ENCODE results near the gene GAL. TPM values are rescaled to one million over a fixed set of nuclear protein-coding genes. Genes with fewer than 3 reads are reported as not detected.
"Not testable (repeated sequence)": the region's sequence is repeated elsewhere in the genome, so short reads cannot be mapped to it uniquely, and the experiment has no call there.

GAL gene
- total RNA-seq = not detected

GRCh38 chr11:68684385-68685356 is at the start of gene GAL:
Gene GAL, plus strand, starts transcription at chr11:68684544. Its CDS starts 380 bp downstream, at chr11:68684924.
- Histone ChIP-seq H3K4me3 (peak within 1 kb of the TSS in 1 of 2 donors; percentile 41), H3K27me3 (peaks cover 10 to 22% of the 10 kb centered on the region in 2 donors), H3K36me3 (no peaks in the 10 kb centered on the region), H3K4me1 (peaks cover 0 to 18% of the 10 kb centered on the region in 2 donors), H3K9me3 (no peaks in the 10 kb centered on the region), H3K27ac (no peak within 1 kb of the TSS)
- TF ChIP-seq CTCF (IDR thresholded peaks at IDR 0.05) = no peak
- DNase-seq (ENCODE audit: low spot score) = no peak

GRCh38 chr11:68634606-68635005 is 49.7 kb upstream of the GAL start:
- not testable (repeated sequence) for H3K36me3 ChIP-seq; H3K4me3 ChIP-seq; H3K4me1 ChIP-seq; H3K27me3 ChIP-seq; H3K27ac ChIP-seq; DNase-seq (ENCODE audit: low spot score); H3K9me3 ChIP-seq

- not testable (repeated sequence) for H3K27me3 ChIP-seq; DNase-seq (ENCODE audit: low spot score); H3K9me3 ChIP-seq; H3K27ac ChIP-seq; H3K36me3 ChIP-seq; H3K4me3 ChIP-seq; H3K4me1 ChIP-seq
Observed at GRCh38 chr11:68635172-68635571, 49.2 kb upstream of the GAL start.

GRCh38 chr11:68635883-68636282 is 48.5 kb upstream of the GAL start:
- not testable (repeated sequence) for H3K36me3 ChIP-seq, H3K27me3 ChIP-seq

GRCh38 chr11:68639322-68639721 is 45.0 kb upstream of the GAL start:
- H3K27ac ChIP-seq; H3K36me3 ChIP-seq; DNase-seq (ENCODE audit: low spot score); H3K4me1 ChIP-seq; H3K27me3 ChIP-seq; H3K9me3 ChIP-seq; H3K4me3 ChIP-seq: not testable (repeated sequence)

More at GRCh38 chr11:68635883-68636282, 48.5 kb upstream of the GAL start:
- H3K9me3 ChIP-seq; H3K27ac ChIP-seq; H3K4me1 ChIP-seq; DNase-seq (ENCODE audit: low spot score); H3K4me3 ChIP-seq: not testable (repeated sequence)

- Histone ChIP-seq H3K4me3 (no peak overlapping the region), H3K27me3 (no peaks in the 10 kb centered on the region), H3K36me3 (no peaks in the 10 kb centered on the region), H3K4me1 (no peaks in the 10 kb centered on the region), H3K9me3 (peaks cover 0 to 8% of the 10 kb centered on the region in 2 donors), H3K27ac (no peak overlapping the region)
- DNase-seq (ENCODE audit: low spot score) = no peak
- TF ChIP-seq CTCF (IDR thresholded peaks at IDR 0.05) = no peak
Observed at GRCh38 chr11:68641880-68642279, 42.5 kb upstream of the GAL start.

GRCh38 chr11:68643585-68643984 is 40.8 kb upstream of the GAL start:
- no peaks in the 10 kb centered on the region for H3K27me3 ChIP-seq
- no peaks in the 10 kb centered on the region for H3K36me3 ChIP-seq
- H3K4me1 ChIP-seq = no peaks in the 10 kb centered on the region
- H3K4me3 ChIP-seq = no peak overlapping the region
- peaks cover 4 to 16% of the 10 kb centered on the region in 2 donors for H3K9me3 ChIP-seq
- H3K27ac ChIP-seq = no peak overlapping the region
- no peak for DNase-seq (ENCODE audit: low spot score)
- TF ChIP-seq CTCF (IDR thresholded peaks at IDR 0.05) = peak in 1 of 2 donors; percentile 12

GRCh38 chr11:68646832-68647231 is 37.5 kb upstream of the GAL start:
- H3K27me3 ChIP-seq = no peaks in the 10 kb centered on the region

More at GRCh38 chr11:68646832-68647231, 37.5 kb upstream of the GAL start:
- no peaks in the 10 kb centered on the region for H3K36me3 ChIP-seq
- H3K4me3 ChIP-seq = no peak overlapping the region
- no peaks in the 10 kb centered on the region for H3K4me1 ChIP-seq
- no peak for DNase-seq (ENCODE audit: low spot score)
- H3K9me3 ChIP-seq = peaks cover 4 to 16% of the 10 kb centered on the region in 2 donors
- TF ChIP-seq CTCF (IDR thresholded peaks at IDR 0.05) = no peak
- no peak overlapping the region for H3K27ac ChIP-seq

Data from right atrium auricular region (tissue), 2 donors.